Stimulated activated CD8-positive, alpha-beta memory T cell treated with anti-CD3 and anti-CD28 coated beads, Interleukin-15, amount 100 ng/mL, for 24 hours (primary cell): Measurements from ENCODE around the gene LSAMP.
A peak's percentile ranks its signal among the peaks of the same experiment; 100 is the strongest.
"Not testable (repeated sequence)": the region's sequence is repeated elsewhere in the genome, so short reads cannot be mapped to it uniquely, and the experiment has no call there.

Experiments
- DNase-seq: peaks from one replicate; pipeline ENCODE4 v3.0.0-alpha.2; 2020; ENCODE audit warnings: low read depth

The LSAMP gene

DNA sequence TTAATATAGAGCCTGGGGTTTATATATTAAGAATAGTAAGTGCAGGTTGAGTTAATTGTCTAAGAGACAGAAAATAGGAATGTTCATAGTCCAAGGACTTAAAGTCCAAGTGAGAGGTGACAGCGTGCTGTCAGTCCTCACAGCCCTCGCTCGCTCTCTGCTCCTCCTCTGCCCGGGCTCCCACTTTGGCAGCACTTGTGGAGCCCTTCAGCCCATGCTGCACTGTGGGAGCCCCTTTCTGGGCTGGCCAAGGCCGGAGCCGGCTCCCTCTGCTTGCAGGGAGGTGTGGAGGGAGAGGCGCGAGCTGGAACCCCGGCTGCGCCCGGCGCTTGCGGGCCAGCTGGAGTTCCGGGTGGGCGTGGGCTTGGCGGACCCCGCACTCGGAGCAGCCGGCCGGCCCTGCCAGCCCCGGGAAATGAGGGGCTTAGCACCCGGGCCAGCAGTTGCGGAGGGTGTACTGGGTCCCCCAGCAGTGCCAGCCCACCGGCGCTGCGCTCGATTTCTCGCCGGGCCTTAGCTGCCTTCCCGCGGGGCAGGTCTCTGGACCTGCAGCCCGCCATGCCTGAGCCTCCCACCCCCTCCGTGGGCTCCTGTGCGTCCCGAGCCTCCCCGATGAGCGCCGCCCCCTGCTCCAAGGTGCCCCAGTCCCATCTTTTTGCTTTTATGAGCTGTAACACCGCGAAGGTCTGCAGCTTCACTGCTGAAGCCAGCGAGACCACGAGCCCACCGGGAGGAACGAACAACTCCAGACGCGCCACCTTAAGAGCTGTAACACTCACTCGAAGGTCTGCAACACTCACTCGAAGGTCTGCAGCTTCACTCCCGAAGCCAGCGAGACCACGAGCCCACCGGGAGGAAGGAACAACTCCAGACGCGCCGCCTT, 653.8 kb downstream of the LSAMP start:
- not testable (repeated sequence) for DNase-seq

- DNase-seq = no peak
Measured at GRCh38 chr3:115790759-115791158, 654.5 kb downstream of the LSAMP start.

GRCh38 chr3:115789481-115789880, 655.8 kb downstream of the LSAMP start:
- no peak for DNase-seq

DNA sequence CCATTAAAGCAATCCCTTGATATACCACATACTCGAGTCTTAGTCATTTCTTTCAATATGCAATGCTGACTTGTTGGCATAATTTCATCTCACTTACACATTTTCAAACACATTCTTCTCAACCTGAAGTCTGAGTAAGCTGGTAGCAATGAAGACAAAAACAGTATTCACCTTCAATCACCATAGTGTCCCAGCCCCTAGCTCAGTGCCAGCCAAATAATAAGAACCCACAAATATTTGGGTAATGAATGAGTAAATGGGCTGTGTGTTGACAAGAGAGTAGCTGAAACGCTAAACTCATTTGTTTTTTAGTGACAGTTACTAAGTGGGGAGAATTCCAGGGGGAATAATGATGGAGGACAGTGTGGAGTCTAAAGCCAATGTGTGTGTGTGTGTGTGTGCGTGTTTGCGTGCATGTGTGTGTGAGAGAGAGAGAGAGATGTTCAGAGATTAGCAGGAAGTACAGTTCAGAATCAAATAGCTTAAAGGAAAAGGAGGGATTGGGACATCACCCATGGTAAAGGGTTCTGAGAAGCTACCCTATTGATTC, 656.3 kb downstream of the LSAMP start:
- no peak for DNase-seq

DNA sequence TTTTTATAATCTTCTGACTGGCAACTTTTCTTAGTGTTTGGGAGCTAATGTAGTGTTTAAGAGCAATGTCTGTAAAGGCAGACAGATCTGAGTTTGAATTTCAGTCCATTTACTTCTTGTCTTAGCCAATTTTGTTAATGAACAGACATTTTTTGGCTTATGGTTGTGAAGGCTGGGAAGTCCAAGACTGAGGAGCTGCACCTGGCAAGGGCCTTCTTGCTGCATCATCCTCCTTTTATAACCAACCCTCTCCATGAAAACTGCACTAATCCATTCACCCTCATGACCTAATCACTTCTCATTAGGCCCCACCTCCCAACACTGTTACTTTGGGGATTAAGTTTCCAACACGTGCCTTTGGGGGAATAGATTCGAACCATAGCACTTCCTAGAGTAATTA, 657.5 kb downstream of the LSAMP start:
- no peak for DNase-seq

DNA sequence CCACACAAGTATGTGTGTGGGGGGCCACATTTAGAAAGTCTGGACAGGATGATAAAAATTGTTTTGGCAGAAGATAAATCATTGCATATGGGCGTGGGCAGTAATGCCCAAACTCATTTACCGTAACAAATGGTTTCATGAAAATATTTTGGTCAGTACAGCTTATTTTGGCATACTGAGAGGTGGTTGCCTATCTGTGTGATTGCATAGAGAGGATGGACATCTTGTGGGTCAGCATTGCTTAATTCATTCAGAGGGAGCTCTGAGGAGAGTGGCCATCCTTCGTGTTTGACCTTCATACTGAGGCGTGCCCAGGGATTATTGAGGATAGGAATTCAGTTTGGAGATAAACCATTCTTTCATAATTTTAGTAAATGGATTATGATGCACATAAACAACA, 659.5 kb downstream of the LSAMP start:
- no peak for DNase-seq

DNA sequence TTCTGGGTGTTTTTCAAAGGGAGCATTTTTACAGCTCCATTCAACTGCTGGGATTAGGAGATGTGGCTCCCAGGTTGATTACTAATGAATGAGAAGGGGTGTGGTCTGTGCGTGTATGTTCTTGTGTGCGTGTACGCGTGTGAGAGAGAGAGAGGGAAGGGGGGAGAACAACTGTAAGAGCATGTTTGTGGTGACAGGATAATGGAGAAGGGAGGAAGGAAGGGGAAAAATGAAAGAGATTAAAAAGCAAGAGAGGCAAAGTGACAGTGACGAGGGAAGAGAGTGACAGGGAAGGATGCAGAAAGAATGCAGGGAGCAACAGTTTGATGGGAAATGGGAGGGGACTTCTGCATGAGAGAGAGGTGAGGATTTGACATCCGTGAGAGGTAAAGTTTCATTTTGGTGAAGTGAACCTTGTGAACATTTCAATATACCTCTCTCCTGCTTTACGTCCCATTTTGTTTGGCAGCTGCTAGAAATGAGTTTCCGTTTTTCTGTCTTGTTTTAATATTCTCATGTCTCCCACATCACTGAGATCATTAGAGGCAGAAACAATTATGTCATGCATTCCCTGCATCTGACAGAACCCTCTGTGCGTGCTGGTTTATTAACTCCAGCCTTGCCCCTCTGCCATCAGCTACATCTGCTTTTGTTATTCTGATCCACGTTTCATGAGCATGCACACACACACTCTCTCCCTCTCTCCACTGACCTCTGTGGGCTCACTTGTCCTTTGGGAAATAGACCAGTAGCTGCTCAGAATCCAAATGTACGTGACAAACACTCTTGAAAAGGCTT, 660.3 kb downstream of the LSAMP start:
- no peak for DNase-seq

GRCh38 chr3:115783938-115784738, 661.1 kb downstream of the LSAMP start:
- DNase-seq = peak; percentile 76

DNA sequence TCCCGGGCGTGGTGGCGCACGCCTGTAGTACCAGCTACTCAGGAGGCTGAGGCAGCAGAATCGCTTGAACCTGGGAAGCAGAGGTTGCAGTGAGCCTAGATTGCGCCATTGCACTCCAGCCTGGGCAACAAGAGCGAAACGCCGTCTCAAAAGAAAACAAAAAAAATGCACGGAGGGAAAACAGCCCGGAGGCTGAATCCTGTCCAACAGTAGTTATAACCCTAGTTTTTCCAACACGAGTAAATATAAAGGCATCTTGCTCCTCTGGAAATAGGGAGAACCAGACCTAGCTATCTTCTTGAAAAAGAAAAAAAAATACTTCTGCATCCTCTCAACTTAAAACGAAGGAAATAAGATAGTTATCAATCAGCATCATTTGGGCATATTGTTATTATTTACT, 661.9 kb downstream of the LSAMP start:
- not testable (repeated sequence) for DNase-seq

GRCh38 chr3:115779011-115779410, 666.3 kb downstream of the LSAMP start:
- no peak for DNase-seq

DNA sequence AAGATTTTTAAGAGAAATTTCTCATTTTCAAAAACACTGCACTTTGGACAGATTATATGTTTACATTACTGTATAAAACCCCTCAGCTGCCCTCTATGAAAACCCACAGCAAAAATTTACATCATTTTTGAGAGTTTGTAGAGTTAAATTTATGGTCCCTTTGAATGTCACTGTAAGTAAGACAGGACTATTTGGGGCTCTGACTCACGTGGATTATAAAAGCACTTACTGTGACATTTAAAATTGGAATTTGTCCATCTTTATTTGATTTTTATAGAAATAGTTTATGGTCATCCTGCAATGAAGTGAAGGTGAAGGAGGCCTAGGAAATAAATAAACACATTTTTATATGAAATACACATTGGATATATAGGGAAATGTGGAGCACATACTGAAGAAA, 672.3 kb downstream of the LSAMP start:
- no peak for DNase-seq

DNA sequence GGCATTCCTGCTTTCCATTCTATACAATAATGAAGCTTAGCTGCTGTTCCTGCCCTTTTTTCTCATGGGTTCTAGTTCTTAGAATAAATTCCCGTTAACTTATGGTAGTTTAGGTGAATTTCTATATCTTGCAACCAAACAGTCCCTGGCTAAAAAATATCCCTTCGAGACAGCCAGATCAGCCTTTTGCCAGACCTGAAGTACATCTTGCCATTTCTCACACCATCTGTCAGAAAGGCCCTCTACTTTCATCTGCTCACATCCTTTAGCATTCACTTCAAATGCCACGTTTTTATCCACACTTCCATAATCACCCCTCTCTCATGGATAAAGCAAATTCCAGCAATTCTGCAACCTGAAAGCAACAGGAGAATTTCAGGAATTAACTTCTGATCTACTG, 676.6 kb downstream of the LSAMP start:
- no peak for DNase-seq

DNA sequence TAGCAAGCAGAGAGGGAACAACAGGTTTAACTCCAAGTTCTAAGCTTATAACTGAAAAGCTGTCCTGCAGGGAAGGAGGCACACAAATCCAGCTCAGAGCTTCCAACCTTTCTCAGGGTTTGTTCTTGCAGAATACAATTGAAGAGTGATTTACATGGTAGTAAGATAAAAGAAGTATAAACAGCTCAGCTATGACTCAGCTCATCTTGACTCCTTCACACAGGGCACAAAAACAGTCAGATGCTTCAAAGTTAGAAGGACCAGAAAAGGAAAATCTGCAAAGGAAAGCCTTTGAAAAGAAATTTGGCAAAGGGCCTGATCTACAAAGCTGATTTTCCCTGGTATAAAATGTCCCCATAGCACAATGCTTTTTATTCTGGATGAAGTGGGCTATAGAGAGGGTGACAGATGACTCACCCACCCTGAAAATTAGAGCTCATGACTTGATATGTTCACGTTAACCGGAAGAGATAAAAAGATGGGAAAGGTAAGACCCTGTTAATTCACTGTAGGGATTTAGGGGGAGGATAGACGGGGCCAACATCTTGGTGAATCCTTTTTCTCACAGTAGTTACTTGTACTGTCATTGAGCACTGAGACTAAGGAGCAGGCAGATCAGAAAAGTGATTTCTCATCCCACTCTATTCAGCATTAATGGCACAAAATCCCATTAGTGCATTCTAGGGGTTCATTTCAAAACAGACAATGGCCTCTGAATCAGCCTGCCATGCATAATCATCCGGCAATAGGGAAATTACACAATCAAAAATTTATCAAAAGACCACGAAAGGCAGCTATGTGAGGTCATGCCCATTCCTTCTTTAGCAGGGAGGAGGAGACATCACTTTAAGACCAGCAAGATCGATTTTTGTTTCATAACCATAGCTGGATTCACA, 678.5 kb downstream of the LSAMP start:
- DNase-seq = no peak

- no peak for DNase-seq
Measured at GRCh38 chr3:115761927-115762305, 683.4 kb downstream of the LSAMP start.

DNA sequence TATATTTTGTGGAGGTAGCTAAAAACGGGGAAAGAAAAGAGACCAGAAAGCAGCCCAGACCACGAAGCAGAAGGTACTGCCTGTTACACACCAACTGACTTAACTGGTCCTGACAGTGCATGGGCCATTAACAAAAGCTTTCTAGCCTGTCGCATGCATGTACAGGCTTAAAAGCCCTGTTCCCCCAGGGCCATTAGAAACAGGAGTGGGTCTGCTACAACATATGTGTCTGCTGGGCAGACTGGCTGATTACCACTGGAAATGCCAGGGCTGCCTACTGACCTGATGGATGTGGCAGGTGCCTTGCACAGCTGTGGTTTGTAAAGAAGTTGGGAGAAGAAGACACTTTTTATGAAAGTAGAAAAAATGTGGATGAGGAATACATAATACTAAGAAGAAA, 684.6 kb downstream of the LSAMP start:
- no peak for DNase-seq

DNA sequence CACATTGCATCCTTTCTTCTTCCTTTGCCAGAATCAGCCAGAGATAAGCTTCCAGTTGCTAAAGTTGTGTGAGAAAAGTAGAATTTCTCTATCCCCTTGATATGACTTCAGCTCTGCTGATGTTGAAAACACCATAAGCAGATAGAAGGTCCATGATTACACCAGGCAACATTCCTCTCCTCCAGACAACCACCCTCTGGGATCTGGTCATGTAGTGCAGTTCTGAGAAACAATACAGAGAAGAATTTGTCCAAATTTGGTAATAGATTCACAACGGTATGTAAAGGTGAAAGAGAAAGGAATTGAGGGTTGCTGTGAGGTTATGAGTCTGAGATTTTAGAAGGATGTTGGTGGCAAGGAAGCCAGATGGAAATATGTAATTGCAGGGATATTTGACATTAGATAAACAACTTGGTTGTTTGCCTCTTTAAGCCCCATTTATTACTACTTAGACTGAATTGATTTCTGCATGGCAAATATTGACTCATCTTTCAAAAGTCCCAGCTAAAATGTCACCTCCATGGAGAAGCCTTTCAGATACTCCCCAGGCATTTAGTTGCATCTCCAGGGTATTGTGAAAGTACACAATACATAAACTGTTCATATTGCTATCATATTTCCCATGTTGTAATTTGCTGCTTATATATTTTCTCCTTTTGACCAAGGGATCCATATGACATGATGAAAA, 687.1 kb downstream of the LSAMP start:
- no peak for DNase-seq

DNA sequence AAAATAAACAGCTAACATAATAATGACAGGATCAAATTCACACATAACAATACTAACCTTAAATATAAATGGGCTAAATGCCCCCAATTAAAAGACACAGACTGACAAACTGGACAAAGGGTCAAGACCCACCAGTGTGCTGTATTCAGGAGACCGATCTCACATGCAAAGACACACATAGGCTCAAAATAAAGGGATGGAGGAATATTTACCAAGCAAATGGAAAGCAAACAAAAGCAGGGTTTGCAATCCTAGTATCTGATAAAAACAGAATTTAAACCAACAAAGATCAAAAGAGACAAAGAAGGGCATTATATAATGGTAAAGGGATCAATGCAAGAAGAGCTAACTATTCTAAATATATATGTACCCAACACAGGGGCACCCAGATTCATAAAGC, 692.3 kb downstream of the LSAMP start:
- not testable (repeated sequence) for DNase-seq
